Ishikawa (cell line): ENCODE results near the gene MYH9.

Source experiments
- CEBPB ChIP-seq: IDR thresholded peaks from 2 replicates; pipeline ENCODE4 v1.6.1; 2012
- CREB1 ChIP-seq: IDR thresholded peaks from 2 replicates; pipeline ENCODE4 v1.6.1; 2012; ENCODE audit warnings: low read depth
- EGR1 ChIP-seq: IDR thresholded peaks from 2 replicates; pipeline ENCODE4 v1.6.1; 2012
- EP300 ChIP-seq: IDR thresholded peaks from 2 replicates; pipeline ENCODE4 v1.6.1; 2012; ENCODE audit warnings: borderline replicate concordance
- FOXM1 ChIP-seq: IDR thresholded peaks from 2 replicates; pipeline ENCODE4 v1.6.1; 2012; ENCODE audit warnings: low read depth, borderline replicate concordance
- MAX ChIP-seq: IDR thresholded peaks from 2 replicates; pipeline ENCODE4 v1.6.1; 2012
- NFIC ChIP-seq: IDR thresholded peaks from 2 replicates; pipeline ENCODE4 v1.6.1; 2012
- RAD21 ChIP-seq: IDR thresholded peaks from 2 replicates; pipeline ENCODE4 v1.6.1; 2012; ENCODE audit warnings: low read depth
- REST ChIP-seq: IDR thresholded peaks from 2 replicates; pipeline ENCODE4 v1.6.1; 2012; ENCODE audit warnings: low read depth, mild to moderate bottlenecking
- TAF1 ChIP-seq: IDR thresholded peaks from 2 replicates; pipeline ENCODE4 v1.6.1; 2012; ENCODE audit warnings: low read depth, mild to moderate bottlenecking
- TCF12 ChIP-seq: IDR thresholded peaks from 2 replicates; pipeline ENCODE4 v1.6.1; 2012; ENCODE audit warnings: low read depth
- TEAD4 ChIP-seq: IDR thresholded peaks from 2 replicates; pipeline ENCODE4 v1.6.1; 2012
- USF1 ChIP-seq: IDR thresholded peaks from 2 replicates; pipeline ENCODE4 v1.6.1; 2012
- YY1 ChIP-seq: IDR thresholded peaks from 2 replicates; pipeline ENCODE4 v1.6.1; 2012; ENCODE audit warnings: low read depth
- ZBTB7A ChIP-seq: IDR thresholded peaks from 2 replicates; pipeline ENCODE4 v1.6.1; 2012; ENCODE audit warnings: low read depth

Gene MYH9

GRCh38 chr22:36375071-36375980 is 12.4 kb downstream of the MYH9 start:
- no peak for TF ChIP-seq TEAD4
- no peak for TF ChIP-seq USF1
- no peak for TF ChIP-seq FOXM1
- no peak for TF ChIP-seq TCF12
- TF ChIP-seq NFIC = no peak
- TF ChIP-seq CREB1 = no peak

GRCh38 chr22:36374603-36375024 is 13.2 kb downstream of the MYH9 start:
- no peak for TF ChIP-seq MAX
- TF ChIP-seq EP300 = no peak
- no peak for TF ChIP-seq CREB1
- no peak for TF ChIP-seq YY1
- no peak for TF ChIP-seq USF1
- no peak for TF ChIP-seq REST

GRCh38 chr22:36373258-36373579 is 14.5 kb downstream of the MYH9 start:
- no peak for TF ChIP-seq ZBTB7A
- no peak for TF ChIP-seq REST
- TF ChIP-seq TCF12 = no peak
- TF ChIP-seq USF1 = no peak
- no peak for TF ChIP-seq FOXM1
- no peak for TF ChIP-seq TEAD4
- no peak for TF ChIP-seq YY1
- TF ChIP-seq NFIC = no peak
- no peak for TF ChIP-seq CREB1

- TF ChIP-seq EP300 (no peak), TEAD4 (no peak), YY1 (no peak), REST (no peak), NFIC (no peak), RAD21 (no peak), CREB1 (no peak), MAX (no peak), FOXM1 (no peak), EGR1 (no peak), TCF12 (no peak), TAF1 (no peak), CEBPB (no peak), ZBTB7A (no peak)
Measured at GRCh38 chr22:36371920-36372319, 15.8 kb downstream of the MYH9 start.
